Caco-2 (cell line): Measurements from ENCODE around the gene FBXL20. TPM values are rescaled to one million over a fixed set of nuclear protein-coding genes. Genes with fewer than 3 reads are reported as not detected.

Experiments
- BruUV-seq: library from RNA; stranded (reverse); fragments of 400-500 nt; replicated peaks from 2 replicates; lab custom pipeline; 2021; lab: Mats Ljungman, UMichigan
- CTCF ChIA-PET: fragments of 300-600 bp; sonication (Branson Sonifier 250); formaldehyde crosslinking; loops from one replicate; lab custom pipeline; 2022; ENCODE audit warnings: antibody characterized with exemption; lab: Charles Lee
- POLR2A ChIA-PET: fragments of 300-600 bp; sonication (Branson Sonifier 250); formaldehyde crosslinking; loops from one replicate; lab custom pipeline; 2022; ENCODE audit warnings: antibody characterized with exemption; lab: Charles Lee
- DNase-seq, 2 experiments: peaks; one replicate each; pipeline versions ENCODE4 v3.0.0 to v3.0.0-alpha.2; 2020 to 2022
- H3K27me3 ChIP-seq: replicated peaks from 2 replicates; pipeline ENCODE4 v1.6.0; 2011; ENCODE audit warnings: low read length; ENCODE audit not compliant: control insufficient read depth, insufficient read depth
- H3K36me3 ChIP-seq: 2 replicates; pipeline ENCODE4 v1.5.1; 2011; ENCODE audit warnings: low read length; ENCODE audit not compliant: control insufficient read depth, insufficient read depth
- H3K4me1 ChIP-seq: fragments of 250-450 bp; sonication (Bioruptor Pico); 2 replicates; pipeline ENCODE4 v1.5.1; 2020; ENCODE audit warnings: mild to moderate bottlenecking
- H3K4me3 ChIP-seq: 2 replicates; pipeline ENCODE4 v1.5.1; 2011; ENCODE audit warnings: low read depth, mild to moderate bottlenecking, control low read depth, low read length
- H3K9me3 ChIP-seq: fragments of 250-450 bp; sonication (Bioruptor Pico); 2 replicates; pipeline ENCODE4 v1.5.1; 2020; ENCODE audit warnings: mild to moderate bottlenecking, moderate library complexity
- H3K27ac Mint-ChIP-seq: one replicate; pipeline ENCODE4 v1.8.0; 2022; ENCODE audit warnings: mixed read lengths; ENCODE audit not compliant: unreplicated experiment
- H3K27me3 Mint-ChIP-seq: one replicate; pipeline ENCODE4 v1.8.0; 2022; ENCODE audit warnings: mixed read lengths; ENCODE audit not compliant: insufficient read depth, unreplicated experiment
- H3K36me3 Mint-ChIP-seq: one replicate; pipeline ENCODE4 v1.8.0; 2022; ENCODE audit warnings: mild to moderate bottlenecking, mixed read lengths; ENCODE audit not compliant: insufficient read depth, unreplicated experiment
- H3K4me1 Mint-ChIP-seq: one replicate; pipeline ENCODE4 v1.8.0; 2022; ENCODE audit warnings: low read depth, mixed read lengths; ENCODE audit not compliant: unreplicated experiment
- H3K4me3 Mint-ChIP-seq: one replicate; pipeline ENCODE4 v1.8.0; 2022; ENCODE audit warnings: mild to moderate bottlenecking, moderate library complexity, mixed read lengths; ENCODE audit not compliant: unreplicated experiment
- H3K9me3 Mint-ChIP-seq: one replicate; pipeline ENCODE4 v1.8.0; 2022; ENCODE audit warnings: mixed read lengths; ENCODE audit not compliant: unreplicated experiment
- intact Hi-C: fragments of 100-400 bp; cut with micrococcal nuclease; formaldehyde crosslinking; loops from one replicate; pipeline ENCODE4 v1.10.0; 2022; ENCODE audit not compliant: unreplicated experiment
- total RNA-seq: library from RNA; stranded (reverse); gene quantifications from 2 replicates; pipeline ENCODE4 v1.2.3, GENCODE V29; 2022
- TF ChIP-seq, protein P1 (sequence below), 2 experiments: fragments of 200-600 bp in 1 of 2; IDR thresholded peaks; 1 replicate in 1 of 2; 2 replicates in 1 of 2; pipeline versions ENCODE4 v1.5.1 to v1.8.0; 2011 to 2022; ENCODE audit warnings: antibody characterized with exemption in 1 of 2, control low read depth in 1 of 2, inconsistent platforms in 1 of 2, low read depth in 1 of 2, low read length in 1 of 2, mild to moderate bottlenecking in 1 of 2, moderate library complexity in 1 of 2; ENCODE audit not compliant: insufficient read depth in 1 of 2, severe bottlenecking in 1 of 2, unreplicated experiment in 1 of 2

FBXL20 gene
- total RNA-seq, 1 experiment from 2014 or later, result 12.6 TPM

DNA sequence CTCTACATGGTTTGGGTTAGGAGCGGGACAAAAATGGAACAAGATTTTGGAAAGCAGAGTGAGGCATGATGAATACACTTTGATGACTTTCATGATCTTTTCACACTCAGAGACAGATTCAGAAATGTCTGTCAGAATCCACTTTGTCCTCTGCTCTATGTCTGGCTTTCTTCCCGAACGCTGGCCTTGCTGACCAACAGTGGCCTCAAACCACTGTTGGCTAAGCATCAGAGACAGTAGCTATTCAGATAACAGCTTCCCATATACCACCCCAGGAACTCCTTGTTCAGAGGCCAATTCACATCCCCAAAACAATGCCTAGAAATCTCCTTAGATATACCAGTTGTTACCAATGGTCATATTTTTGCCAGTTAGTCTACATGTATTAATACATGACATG, 40.9 kb downstream of the FBXL20 start:
- Mint-ChIP-seq H3K27ac (no peak overlapping the region), H3K4me1 (no peaks in the 10 kb centered on the region), H3K27me3 (no peaks in the 10 kb centered on the region), H3K9me3 (no peaks in the 10 kb centered on the region), H3K36me3 (no peaks in the 10 kb centered on the region), H3K4me3 (no peak overlapping the region)
- H3K4me1 ChIP-seq, result peaks cover 3% of the 10 kb centered on the region; the same call in 1 of the 2 replicates
- ChIA-PET POLR2A (interaction anchor here (0.5 kb wide), 1 partner anchor 91 kb away, joined by 3 read pairs; the partner anchor contains the start of gene MED1), CTCF (no interaction called here)
- H3K9me3 ChIP-seq, result no peaks in the 10 kb centered on the region
- no peaks in the 10 kb centered on the region for H3K36me3 ChIP-seq
- intact Hi-C loops, result no loop called here
- H3K4me3 ChIP-seq, result no peak overlapping the region
- H3K27me3 ChIP-seq, result no peaks in the 10 kb centered on the region
- TF ChIP-seq, protein P1, sequence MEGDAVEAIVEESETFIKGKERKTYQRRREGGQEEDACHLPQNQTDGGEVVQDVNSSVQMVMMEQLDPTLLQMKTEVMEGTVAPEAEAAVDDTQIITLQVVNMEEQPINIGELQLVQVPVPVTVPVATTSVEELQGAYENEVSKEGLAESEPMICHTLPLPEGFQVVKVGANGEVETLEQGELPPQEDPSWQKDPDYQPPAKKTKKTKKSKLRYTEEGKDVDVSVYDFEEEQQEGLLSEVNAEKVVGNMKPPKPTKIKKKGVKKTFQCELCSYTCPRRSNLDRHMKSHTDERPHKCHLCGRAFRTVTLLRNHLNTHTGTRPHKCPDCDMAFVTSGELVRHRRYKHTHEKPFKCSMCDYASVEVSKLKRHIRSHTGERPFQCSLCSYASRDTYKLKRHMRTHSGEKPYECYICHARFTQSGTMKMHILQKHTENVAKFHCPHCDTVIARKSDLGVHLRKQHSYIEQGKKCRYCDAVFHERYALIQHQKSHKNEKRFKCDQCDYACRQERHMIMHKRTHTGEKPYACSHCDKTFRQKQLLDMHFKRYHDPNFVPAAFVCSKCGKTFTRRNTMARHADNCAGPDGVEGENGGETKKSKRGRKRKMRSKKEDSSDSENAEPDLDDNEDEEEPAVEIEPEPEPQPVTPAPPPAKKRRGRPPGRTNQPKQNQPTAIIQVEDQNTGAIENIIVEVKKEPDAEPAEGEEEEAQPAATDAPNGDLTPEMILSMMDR (IDR thresholded peaks at IDR 0.05; ENCODE audit: insufficient read depth in 1 of 2, low read depth in 1 of 2, low read length in 1 of 2, severe bottlenecking in 1 of 2, unreplicated experiment in 1 of 2), result no peak
- BruUV-seq, result no TSS peak
- DNase-seq, result no peak

DNA sequence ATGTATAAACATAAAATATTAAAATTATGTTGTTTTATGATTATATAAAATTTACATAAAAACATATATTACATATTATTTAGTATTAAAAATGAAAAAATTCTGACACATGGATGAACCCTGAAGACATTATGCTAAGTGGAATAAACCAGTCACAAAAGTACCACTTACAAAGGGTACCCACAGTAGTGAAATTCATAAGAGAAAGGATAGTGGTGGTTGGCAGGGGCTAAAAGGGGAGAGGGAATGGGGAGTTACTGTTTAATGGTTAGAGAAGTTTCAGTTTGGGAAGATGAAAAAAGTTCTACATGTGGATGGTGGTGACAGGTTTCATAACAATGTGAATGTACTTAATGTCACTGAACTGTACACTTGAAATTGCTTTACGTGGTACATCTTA, 41.4 kb downstream of the FBXL20 start:
- H3K27ac Mint-ChIP-seq, result no peak overlapping the region
- Histone ChIP-seq H3K27me3 (no peaks in the 10 kb centered on the region), H3K36me3 (no peaks in the 10 kb centered on the region), H3K9me3 (no peaks in the 10 kb centered on the region), H3K4me3 (no peak overlapping the region), H3K4me1 (peaks cover 3% of the 10 kb centered on the region; the same call in 1 of the 2 replicates)
- H3K36me3 Mint-ChIP-seq, result no peaks in the 10 kb centered on the region
- TF ChIP-seq, protein P1 (IDR thresholded peaks at IDR 0.05; ENCODE audit: insufficient read depth in 1 of 2, low read depth in 1 of 2, low read length in 1 of 2, severe bottlenecking in 1 of 2, unreplicated experiment in 1 of 2), result no peak
- H3K4me1 Mint-ChIP-seq, result no peaks in the 10 kb centered on the region
- intact Hi-C loops, result no loop called here
- no TSS peak for BruUV-seq
- no peaks in the 10 kb centered on the region for H3K27me3 Mint-ChIP-seq
- no peak for DNase-seq
- H3K4me3 Mint-ChIP-seq, result no peak overlapping the region
- ChIA-PET POLR2A (interaction anchor here (0.5 kb wide), 1 partner anchor 91 kb away, joined by 3 read pairs; the partner anchor contains the start of gene MED1), CTCF (no interaction called here)
- H3K9me3 Mint-ChIP-seq, result no peaks in the 10 kb centered on the region

DNA sequence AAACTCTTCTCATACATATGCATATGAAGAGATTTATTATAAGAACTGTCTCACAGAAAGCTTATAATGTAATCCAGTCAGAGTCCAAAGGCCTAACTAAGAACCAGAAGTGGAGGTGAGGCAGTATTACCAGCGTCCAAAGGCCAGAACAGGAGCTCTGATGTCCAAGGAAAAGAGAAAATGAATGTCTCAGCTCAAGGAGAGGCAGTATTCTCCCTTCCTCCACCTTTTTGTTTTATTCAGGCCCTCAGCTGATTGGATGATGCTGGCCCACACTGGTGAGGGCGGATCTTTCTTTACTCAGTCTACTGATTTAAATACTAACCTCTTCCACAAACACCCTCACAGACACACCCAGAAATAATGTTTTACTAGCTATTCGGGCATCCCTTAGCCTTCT, 43.4 kb downstream of the FBXL20 start:
- H3K4me3 Mint-ChIP-seq, result no peak overlapping the region
- H3K9me3 Mint-ChIP-seq, result no peaks in the 10 kb centered on the region
- no peaks in the 10 kb centered on the region for H3K36me3 Mint-ChIP-seq
- H3K4me1 Mint-ChIP-seq, result no peaks in the 10 kb centered on the region
- no peak overlapping the region for H3K27ac Mint-ChIP-seq
- Histone ChIP-seq H3K4me3 (no peak overlapping the region), H3K9me3 (no peaks in the 10 kb centered on the region), H3K36me3 (no peaks in the 10 kb centered on the region), H3K27me3 (no peaks in the 10 kb centered on the region), H3K4me1 (peaks cover 3% of the 10 kb centered on the region; the same call in 1 of the 2 replicates)
- TF ChIP-seq, protein P1 (IDR thresholded peaks at IDR 0.05; ENCODE audit: insufficient read depth in 1 of 2, low read depth in 1 of 2, low read length in 1 of 2, severe bottlenecking in 1 of 2, unreplicated experiment in 1 of 2), result no peak
- POLR2A ChIA-PET, result no interaction called here
- DNase-seq, result no peak
- CTCF ChIA-PET, result interaction anchor here (0.5 kb wide), 1 partner anchor 86 kb away, joined by 5 read pairs; no protein-coding TSS in a partner anchor
- intact Hi-C loops, result no loop called here
- H3K27me3 Mint-ChIP-seq, result no peaks in the 10 kb centered on the region
- no TSS peak for BruUV-seq
